GM12878 (cell line): ENCODE data around the gene CNPY2. TPM values are rescaled to one million over a fixed set of nuclear protein-coding genes. Genes with fewer than 3 reads are reported as not detected.

Experiments used
- ASH2L ChIP-seq: fragments of 300-600, 200-600 bp; sonication (generic); IDR thresholded peaks from 2 replicates; pipeline ENCODE4 v1.6.1; 2017; ENCODE audit warnings: low read depth, mild to moderate bottlenecking, borderline replicate concordance
- BMI1 ChIP-seq: fragments of 450-650 bp; IDR thresholded peaks from 2 replicates; pipeline ENCODE4 v1.6.1; 2016; ENCODE audit warnings: mild to moderate bottlenecking, moderate library complexity, borderline replicate concordance
- CHD2 ChIP-seq: IDR thresholded peaks from 2 replicates; pipeline ENCODE4 v1.6.1; 2011; ENCODE audit warnings: low read depth, low read length, improper control_type of control experiment, borderline replicate concordance
- DPF2 ChIP-seq: fragments of 450-650 bp; IDR thresholded peaks from 2 replicates; pipeline ENCODE4 v1.6.1; 2017; ENCODE audit warnings: mild to moderate bottlenecking
- ETV6 ChIP-seq, 2 experiments: fragments of 450-650 bp in 1 of 2; IDR thresholded peaks in 1 of 2; conservative IDR thresholded peaks in 1 of 2; 2 replicates each; pipeline ENCODE4 v1.6.1; 2014; ENCODE audit warnings: antibody characterized with exemption in 1 of 2, borderline replicate concordance in 1 of 2, low read depth in 1 of 2, mild to moderate bottlenecking in 1 of 2, moderate library complexity in 1 of 2
- HDGF ChIP-seq: fragments of 450-650 bp; IDR thresholded peaks from 2 replicates; pipeline ENCODE4 v1.6.1; 2016; ENCODE audit warnings: antibody characterized with exemption
- IKZF2 ChIP-seq, 2 experiments: fragments of 450-650 bp; IDR thresholded peaks; 2 replicates each; pipeline ENCODE4 v1.6.1; 2017; ENCODE audit warnings: mild to moderate bottlenecking in 2 of 2, moderate library complexity in 2 of 2
- KAT2A ChIP-seq: conservative IDR thresholded peaks from 2 replicates; pipeline ENCODE4 v1.6.1; 2011; ENCODE audit warnings: low read depth, low read length; ENCODE audit not compliant: control insufficient read depth
- MLLT1 ChIP-seq: fragments of 450-650 bp; IDR thresholded peaks from 2 replicates; pipeline ENCODE4 v1.6.1; 2016; ENCODE audit warnings: mild to moderate bottlenecking
- NFYB ChIP-seq: IDR thresholded peaks from 2 replicates; pipeline ENCODE4 v1.6.1; 2011; ENCODE audit warnings: low read depth, mild to moderate bottlenecking, low read length, improper control_type of control experiment, moderate library complexity; ENCODE audit not compliant: insufficient read depth
- NR2F1 ChIP-seq: fragments of 450-650 bp; conservative IDR thresholded peaks from 2 replicates; pipeline ENCODE4 v1.6.1; 2017; ENCODE audit warnings: mild to moderate bottlenecking
- POLR2A ChIP-seq: IDR thresholded peaks from 2 replicates; pipeline ENCODE4 v1.6.1; 2011; ENCODE audit warnings: low read depth, mild to moderate bottlenecking, low read length
- RELB ChIP-seq: fragments of 450-650 bp; IDR thresholded peaks from 2 replicates; pipeline ENCODE4 v1.6.1; 2017; ENCODE audit warnings: low read depth, mild to moderate bottlenecking, moderate library complexity
- SMAD1 ChIP-seq: fragments of 450-650 bp; IDR thresholded peaks from 2 replicates; pipeline ENCODE4 v1.6.1; 2018; ENCODE audit warnings: mild to moderate bottlenecking, low read depth; ENCODE audit not compliant: partially characterized antibody
- SP1 ChIP-seq: IDR thresholded peaks from one replicate; pipeline ENCODE4 v1.6.1; 2011; ENCODE audit warnings: low read depth, low read length
- polyA plus RNA-seq, 11 experiments: library from polyadenylated mRNA; depleted of rRNA in 4 of 11; unstranded in 6 of 11; stranded (reverse) in 5 of 11; fragments of >200 nt; fragmentation: Nextera tagmentation in 4 of 11; fragmentation: Illumina TruSeq in 1 of 11; extraction: Ambion mirVana in 4 of 11; extraction: Trizol in 1 of 11; gene quantifications; 1 replicate in 1 of 11; 2 replicates in 10 of 11; pipeline versions ENCODE4 v1.2.1 to v1.2.3, GENCODE V29; 2011 to 2016; ENCODE audit warnings: inconsistent platforms in 2 of 11, missing spikeins in 2 of 11, low read depth in 1 of 11
- total RNA-seq, 4 experiments: library from RNA; depleted of rRNA in 3 of 4; stranded (reverse); fragments of >200 nt in 3 of 4; fragmentation: Illumina TruSeq in 1 of 4; extraction: Trizol in 1 of 4; gene quantifications; 2 replicates each; pipeline versions ENCODE4 v1.2.1 to v1.2.3, GENCODE V29; 2013 to 2021
- TF ChIP-seq, protein P1 (sequence below): fragments of 450-650 bp; IDR thresholded peaks from 2 replicates; pipeline ENCODE4 v1.6.1; 2018; ENCODE audit warnings: mild to moderate bottlenecking, low read depth, moderate library complexity; ENCODE audit not compliant: partially characterized antibody
- TF ChIP-seq, protein P2 (sequence below): fragments of 450-650 bp; IDR thresholded peaks from 2 replicates; pipeline ENCODE4 v1.6.1; 2017; ENCODE audit warnings: mild to moderate bottlenecking, moderate library complexity
- TF ChIP-seq, protein P3 (sequence below): IDR thresholded peaks from 2 replicates; pipeline ENCODE4 v1.6.1; 2012; ENCODE audit warnings: low read depth, low read length, improper control_type of control experiment

CNPY2 gene
- total and polyA plus RNA-seq, 10 of the 15 experiments (the other 5 are each of a cell fraction or from before 2014, with no cell fraction given) = 25.0 to 276 (median 87.8) TPM

- TF ChIP-seq, protein P1, sequence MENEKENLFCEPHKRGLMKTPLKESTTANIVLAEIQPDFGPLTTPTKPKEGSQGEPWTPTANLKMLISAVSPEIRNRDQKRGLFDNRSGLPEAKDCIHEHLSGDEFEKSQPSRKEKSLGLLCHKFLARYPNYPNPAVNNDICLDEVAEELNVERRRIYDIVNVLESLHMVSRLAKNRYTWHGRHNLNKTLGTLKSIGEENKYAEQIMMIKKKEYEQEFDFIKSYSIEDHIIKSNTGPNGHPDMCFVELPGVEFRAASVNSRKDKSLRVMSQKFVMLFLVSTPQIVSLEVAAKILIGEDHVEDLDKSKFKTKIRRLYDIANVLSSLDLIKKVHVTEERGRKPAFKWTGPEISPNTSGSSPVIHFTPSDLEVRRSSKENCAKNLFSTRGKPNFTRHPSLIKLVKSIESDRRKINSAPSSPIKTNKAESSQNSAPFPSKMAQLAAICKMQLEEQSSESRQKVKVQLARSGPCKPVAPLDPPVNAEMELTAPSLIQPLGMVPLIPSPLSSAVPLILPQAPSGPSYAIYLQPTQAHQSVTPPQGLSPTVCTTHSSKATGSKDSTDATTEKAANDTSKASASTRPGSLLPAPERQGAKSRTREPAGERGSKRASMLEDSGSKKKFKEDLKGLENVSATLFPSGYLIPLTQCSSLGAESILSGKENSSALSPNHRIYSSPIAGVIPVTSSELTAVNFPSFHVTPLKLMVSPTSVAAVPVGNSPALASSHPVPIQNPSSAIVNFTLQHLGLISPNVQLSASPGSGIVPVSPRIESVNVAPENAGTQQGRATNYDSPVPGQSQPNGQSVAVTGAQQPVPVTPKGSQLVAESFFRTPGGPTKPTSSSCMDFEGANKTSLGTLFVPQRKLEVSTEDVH = peak; percentile 80
- TF ChIP-seq ASH2L (no peak; the same call in 1 of the 2 replicates), RELB (peak; percentile 99), MLLT1 (peak; percentile 59; the same call in 1 of the 2 replicates), NR2F1 (peak; percentile 96), SMAD1 (peak; percentile 78), KAT2A (no peak), BMI1 (no peak), HDGF (no peak), NFYB (peak; percentile 96), SP1 (peak; percentile 96), IKZF2 (IDR thresholded peaks at IDR 0.05) (peak; percentile 73 to 77), DPF2 (0 out of 2 replicates have a peak, but pooled peaks have one; percentile 38), ETV6 (conservative IDR thresholded peaks at IDR 0.05 in 1 of 2, IDR thresholded peaks at IDR 0.05 in 1 of 2; ENCODE audit: borderline replicate concordance in 1 of 2, low read depth in 1 of 2) (no peak; a peak in 1 of 4 replicates), CHD2 (peak; percentile 92), POLR2A (peak; percentile 73)
- TF ChIP-seq, protein P2, sequence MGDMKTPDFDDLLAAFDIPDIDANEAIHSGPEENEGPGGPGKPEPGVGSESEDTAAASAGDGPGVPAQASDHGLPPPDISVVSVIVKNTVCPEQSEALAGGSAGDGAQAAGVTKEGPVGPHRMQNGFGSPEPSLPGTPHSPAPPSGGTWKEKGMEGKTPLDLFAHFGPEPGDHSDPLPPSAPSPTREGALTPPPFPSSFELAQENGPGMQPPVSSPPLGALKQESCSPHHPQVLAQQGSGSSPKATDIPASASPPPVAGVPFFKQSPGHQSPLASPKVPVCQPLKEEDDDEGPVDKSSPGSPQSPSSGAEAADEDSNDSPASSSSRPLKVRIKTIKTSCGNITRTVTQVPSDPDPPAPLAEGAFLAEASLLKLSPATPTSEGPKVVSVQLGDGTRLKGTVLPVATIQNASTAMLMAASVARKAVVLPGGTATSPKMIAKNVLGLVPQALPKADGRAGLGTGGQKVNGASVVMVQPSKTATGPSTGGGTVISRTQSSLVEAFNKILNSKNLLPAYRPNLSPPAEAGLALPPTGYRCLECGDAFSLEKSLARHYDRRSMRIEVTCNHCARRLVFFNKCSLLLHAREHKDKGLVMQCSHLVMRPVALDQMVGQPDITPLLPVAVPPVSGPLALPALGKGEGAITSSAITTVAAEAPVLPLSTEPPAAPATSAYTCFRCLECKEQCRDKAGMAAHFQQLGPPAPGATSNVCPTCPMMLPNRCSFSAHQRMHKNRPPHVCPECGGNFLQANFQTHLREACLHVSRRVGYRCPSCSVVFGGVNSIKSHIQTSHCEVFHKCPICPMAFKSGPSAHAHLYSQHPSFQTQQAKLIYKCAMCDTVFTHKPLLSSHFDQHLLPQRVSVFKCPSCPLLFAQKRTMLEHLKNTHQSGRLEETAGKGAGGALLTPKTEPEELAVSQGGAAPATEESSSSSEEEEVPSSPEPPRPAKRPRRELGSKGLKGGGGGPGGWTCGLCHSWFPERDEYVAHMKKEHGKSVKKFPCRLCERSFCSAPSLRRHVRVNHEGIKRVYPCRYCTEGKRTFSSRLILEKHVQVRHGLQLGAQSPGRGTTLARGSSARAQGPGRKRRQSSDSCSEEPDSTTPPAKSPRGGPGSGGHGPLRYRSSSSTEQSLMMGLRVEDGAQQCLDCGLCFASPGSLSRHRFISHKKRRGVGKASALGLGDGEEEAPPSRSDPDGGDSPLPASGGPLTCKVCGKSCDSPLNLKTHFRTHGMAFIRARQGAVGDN = peak; percentile 96
- TF ChIP-seq, protein P3, sequence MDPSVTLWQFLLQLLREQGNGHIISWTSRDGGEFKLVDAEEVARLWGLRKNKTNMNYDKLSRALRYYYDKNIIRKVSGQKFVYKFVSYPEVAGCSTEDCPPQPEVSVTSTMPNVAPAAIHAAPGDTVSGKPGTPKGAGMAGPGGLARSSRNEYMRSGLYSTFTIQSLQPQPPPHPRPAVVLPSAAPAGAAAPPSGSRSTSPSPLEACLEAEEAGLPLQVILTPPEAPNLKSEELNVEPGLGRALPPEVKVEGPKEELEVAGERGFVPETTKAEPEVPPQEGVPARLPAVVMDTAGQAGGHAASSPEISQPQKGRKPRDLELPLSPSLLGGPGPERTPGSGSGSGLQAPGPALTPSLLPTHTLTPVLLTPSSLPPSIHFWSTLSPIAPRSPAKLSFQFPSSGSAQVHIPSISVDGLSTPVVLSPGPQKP = no peak
These were observed 18.1 kb upstream of the CNPY2 start, which contains the start of gene PAN2 (continued) for GRCh38 chr12:56333679-56334489.
